Measurements from ENCODE around the gene HDAC8.

HDAC8 gene

GRCh38 chrX:72307646-72308051 lies 265.0 kb downstream of the HDAC8 start:
- DNase-seq (ENCODE audit: extremely low read depth, insufficient read length): no peak
- H3K36me3 ChIP-seq (ENCODE audit: control insufficient read depth, insufficient read depth, low read length): no peaks in the 10 kb centered on the region
- H3K27me3 ChIP-seq (replicated peaks; ENCODE audit: control insufficient read depth, insufficient read depth, low read length): peaks cover 1% of the 10 kb centered on the region
- TF ChIP-seq CTCF (IDR thresholded peaks at IDR 0.05; ENCODE audit: insufficient read depth, low read length, poor library complexity, severe bottlenecking): no peak
- no peak overlapping the region for H3K4me3 ChIP-seq (replicated peaks; ENCODE audit: low read depth, low read length)

- TF ChIP-seq CTCF (IDR thresholded peaks at IDR 0.05; ENCODE audit: insufficient read depth, low read length, poor library complexity, severe bottlenecking): no peak
- DNase-seq (ENCODE audit: extremely low read depth, insufficient read length): peak; percentile 48
- Histone ChIP-seq H3K4me3 (replicated peaks; ENCODE audit: low read depth, low read length) (peak overlapping the region; percentile 49), H3K27me3 (replicated peaks; ENCODE audit: control insufficient read depth, insufficient read depth, low read length) (peaks cover 1% of the 10 kb centered on the region), H3K36me3 (ENCODE audit: control insufficient read depth, insufficient read depth, low read length) (no peaks in the 10 kb centered on the region)
These were observed 265.6 kb downstream of the HDAC8 start for GRCh38 chrX:72306851-72307645.

GRCh38 chrX:72306085-72306801 lies 266.4 kb downstream of the HDAC8 start:
- Histone ChIP-seq H3K4me3 (replicated peaks; ENCODE audit: low read depth, low read length) (peak overlapping the region; percentile 49), H3K27me3 (replicated peaks; ENCODE audit: control insufficient read depth, insufficient read depth, low read length) (peaks cover 1% of the 10 kb centered on the region), H3K36me3 (ENCODE audit: control insufficient read depth, insufficient read depth, low read length) (no peaks in the 10 kb centered on the region)
- no peak for TF ChIP-seq CTCF (IDR thresholded peaks at IDR 0.05; ENCODE audit: insufficient read depth, low read length, poor library complexity, severe bottlenecking)
- DNase-seq (ENCODE audit: extremely low read depth, insufficient read length): no peak

- Histone ChIP-seq H3K27me3 (replicated peaks; ENCODE audit: control insufficient read depth, insufficient read depth, low read length) (peaks cover 3% of the 10 kb centered on the region), H3K4me3 (replicated peaks; ENCODE audit: low read depth, low read length) (peak within 1 kb of the TSS; percentile 49), H3K36me3 (ENCODE audit: control insufficient read depth, insufficient read depth, low read length) (no peaks in the 10 kb centered on the region)
- DNase-seq (ENCODE audit: extremely low read depth, insufficient read length): no peak
- no peak for TF ChIP-seq CTCF (IDR thresholded peaks at IDR 0.05; ENCODE audit: insufficient read depth, low read length, poor library complexity, severe bottlenecking)
These were observed 267.2 kb downstream of the HDAC8 start, which contains the start of gene CITED1 for GRCh38 chrX:72305286-72306084. TSS of gene CITED1 (minus strand) at chrX:72305914. CDS start at chrX:72302869, 3,045 bp downstream.

GRCh38 chrX:72304877-72305276 lies 267.8 kb downstream of the HDAC8 start:
- Histone ChIP-seq H3K36me3 (ENCODE audit: control insufficient read depth, insufficient read depth, low read length) (no peaks in the 10 kb centered on the region), H3K27me3 (replicated peaks; ENCODE audit: control insufficient read depth, insufficient read depth, low read length) (peaks cover 3% of the 10 kb centered on the region), H3K4me3 (replicated peaks; ENCODE audit: low read depth, low read length) (peak overlapping the region; percentile 33)
- no peak for TF ChIP-seq CTCF (IDR thresholded peaks at IDR 0.05; ENCODE audit: insufficient read depth, low read length, poor library complexity, severe bottlenecking)
- DNase-seq (ENCODE audit: extremely low read depth, insufficient read length): no peak
